Lower leg skin (tissue), 3 donors: ENCODE data around the gene RRP1B.

Experiments used
- POLR2A ChIP-seq, 2 donors: fragments of 450-650 bp; IDR thresholded peaks; one replicate each; pipeline ENCODE4 v1.6.1; 2016 to 2017; ENCODE audit warnings: antibody characterized with exemption in 2 of 2, mild to moderate bottlenecking in 1 of 2, moderate library complexity in 1 of 2
- TF ChIP-seq, protein P1 (sequence below), 3 donors: fragments of 450-650 bp; IDR thresholded peaks; one replicate each; pipeline ENCODE4 v1.5.1; 2016; ENCODE audit warnings: antibody characterized with exemption in 3 of 3, mild to moderate bottlenecking in 3 of 3, moderate library complexity in 2 of 3

DNA sequence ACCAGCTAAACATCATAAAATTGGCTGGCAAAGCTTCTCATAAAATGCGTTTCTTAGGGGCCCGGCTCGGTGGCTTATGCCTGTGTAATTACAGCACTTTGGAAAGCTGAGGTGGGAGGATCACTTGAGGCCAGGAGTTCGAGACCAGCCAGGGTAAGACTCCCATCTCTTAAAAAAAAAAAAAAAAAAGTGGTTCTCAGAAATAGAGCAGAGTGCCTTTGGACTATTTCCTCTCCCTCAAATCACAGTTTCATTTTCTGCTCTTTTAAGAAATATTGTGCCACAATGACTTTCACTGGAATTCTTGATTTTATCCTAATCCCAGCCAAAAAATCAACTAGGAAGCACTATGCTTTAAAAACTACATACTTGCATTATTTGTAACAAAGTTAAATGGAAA is 13.4 kb upstream of the RRP1B start:
- TF ChIP-seq, protein P1, sequence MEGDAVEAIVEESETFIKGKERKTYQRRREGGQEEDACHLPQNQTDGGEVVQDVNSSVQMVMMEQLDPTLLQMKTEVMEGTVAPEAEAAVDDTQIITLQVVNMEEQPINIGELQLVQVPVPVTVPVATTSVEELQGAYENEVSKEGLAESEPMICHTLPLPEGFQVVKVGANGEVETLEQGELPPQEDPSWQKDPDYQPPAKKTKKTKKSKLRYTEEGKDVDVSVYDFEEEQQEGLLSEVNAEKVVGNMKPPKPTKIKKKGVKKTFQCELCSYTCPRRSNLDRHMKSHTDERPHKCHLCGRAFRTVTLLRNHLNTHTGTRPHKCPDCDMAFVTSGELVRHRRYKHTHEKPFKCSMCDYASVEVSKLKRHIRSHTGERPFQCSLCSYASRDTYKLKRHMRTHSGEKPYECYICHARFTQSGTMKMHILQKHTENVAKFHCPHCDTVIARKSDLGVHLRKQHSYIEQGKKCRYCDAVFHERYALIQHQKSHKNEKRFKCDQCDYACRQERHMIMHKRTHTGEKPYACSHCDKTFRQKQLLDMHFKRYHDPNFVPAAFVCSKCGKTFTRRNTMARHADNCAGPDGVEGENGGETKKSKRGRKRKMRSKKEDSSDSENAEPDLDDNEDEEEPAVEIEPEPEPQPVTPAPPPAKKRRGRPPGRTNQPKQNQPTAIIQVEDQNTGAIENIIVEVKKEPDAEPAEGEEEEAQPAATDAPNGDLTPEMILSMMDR (IDR thresholded peaks at IDR 0.05) = no peak
- no peak for TF ChIP-seq POLR2A (IDR thresholded peaks at IDR 0.05)
